ENCODE measurements around the gene SIX2. TPM values are rescaled to one million over a fixed set of nuclear protein-coding genes. Genes with fewer than 3 reads are reported as not detected.

The SIX2 gene
- total and polyA plus RNA-seq, 12 donors = 0.06 to 0.40 (median 0.14) TPM; not detected in 5

DNA sequence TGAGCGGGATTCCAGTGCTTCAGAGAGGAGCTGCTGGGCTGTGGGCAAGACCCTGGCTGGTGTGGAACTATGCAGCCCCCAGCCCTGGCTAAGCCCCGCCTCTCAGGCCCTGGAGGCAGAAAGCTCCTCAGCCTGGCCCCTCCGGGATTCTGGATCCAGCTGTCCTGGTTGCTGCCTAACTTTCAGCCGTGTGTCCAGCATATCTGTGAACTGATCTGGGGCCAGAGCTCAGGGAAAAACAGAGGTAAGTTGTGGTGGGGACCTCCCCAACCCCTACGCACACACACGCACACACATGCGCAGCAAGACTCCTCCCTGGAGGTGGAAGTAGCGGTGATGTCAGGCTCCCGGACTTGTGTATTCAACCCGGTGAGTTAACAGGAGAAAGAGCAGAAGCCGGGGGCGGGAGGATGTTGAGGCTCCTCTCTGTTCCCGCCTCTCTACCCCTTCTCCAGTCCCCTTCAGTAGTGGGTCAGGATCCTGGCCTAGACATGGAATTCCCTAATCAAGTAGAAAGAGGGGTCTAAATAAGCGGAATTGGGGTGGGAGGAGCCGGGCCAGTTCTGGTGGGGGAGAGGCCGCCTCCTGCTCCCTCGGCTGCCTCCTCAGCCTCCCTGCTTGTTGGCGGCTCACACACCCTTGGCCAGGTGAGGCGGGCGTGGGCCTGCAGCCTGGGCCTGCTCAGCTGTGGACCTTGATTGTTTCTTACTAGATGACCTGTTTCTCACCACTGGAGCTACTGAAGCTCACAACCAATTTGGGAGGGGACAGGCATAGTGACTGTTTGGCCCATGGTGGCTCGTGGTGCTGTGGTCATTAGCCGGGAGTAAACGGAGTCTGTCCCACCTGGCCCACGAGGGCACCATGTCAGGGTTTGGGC, 33.4 kb downstream of the SIX2 start:
- peaks cover 30% of the 10 kb centered on the region for H3K27me3 ChIP-seq
- no peaks in the 10 kb centered on the region for H3K36me3 ChIP-seq (replicated peaks in 1 of 2)
- intact Hi-C loops (cut with DNase I) = loop anchor here in 1 of 2 donors (5.0 kb wide), 1 partner anchor 521 kb away; no protein-coding TSS in a partner anchor
- no peaks in the 10 kb centered on the region for H3K9me3 ChIP-seq (replicated peaks in 1 of 3)
- DNase-seq = no peak
- no peak overlapping the region for H3K27ac ChIP-seq
- WGBS, 4 donors = 73 to 78% (median 74%) methylated on average over 18 to 24 of the region's 24 CpGs
- H3K4me3 ChIP-seq = no peak overlapping the region
- no peaks in the 10 kb centered on the region for H3K4me1 ChIP-seq (replicated peaks in 1 of 2)
- TF ChIP-seq POLR2A (IDR thresholded peaks at IDR 0.05) = no peak
- TF ChIP-seq, protein P1, sequence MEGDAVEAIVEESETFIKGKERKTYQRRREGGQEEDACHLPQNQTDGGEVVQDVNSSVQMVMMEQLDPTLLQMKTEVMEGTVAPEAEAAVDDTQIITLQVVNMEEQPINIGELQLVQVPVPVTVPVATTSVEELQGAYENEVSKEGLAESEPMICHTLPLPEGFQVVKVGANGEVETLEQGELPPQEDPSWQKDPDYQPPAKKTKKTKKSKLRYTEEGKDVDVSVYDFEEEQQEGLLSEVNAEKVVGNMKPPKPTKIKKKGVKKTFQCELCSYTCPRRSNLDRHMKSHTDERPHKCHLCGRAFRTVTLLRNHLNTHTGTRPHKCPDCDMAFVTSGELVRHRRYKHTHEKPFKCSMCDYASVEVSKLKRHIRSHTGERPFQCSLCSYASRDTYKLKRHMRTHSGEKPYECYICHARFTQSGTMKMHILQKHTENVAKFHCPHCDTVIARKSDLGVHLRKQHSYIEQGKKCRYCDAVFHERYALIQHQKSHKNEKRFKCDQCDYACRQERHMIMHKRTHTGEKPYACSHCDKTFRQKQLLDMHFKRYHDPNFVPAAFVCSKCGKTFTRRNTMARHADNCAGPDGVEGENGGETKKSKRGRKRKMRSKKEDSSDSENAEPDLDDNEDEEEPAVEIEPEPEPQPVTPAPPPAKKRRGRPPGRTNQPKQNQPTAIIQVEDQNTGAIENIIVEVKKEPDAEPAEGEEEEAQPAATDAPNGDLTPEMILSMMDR (IDR thresholded peaks at IDR 0.05) = no peak

DNA sequence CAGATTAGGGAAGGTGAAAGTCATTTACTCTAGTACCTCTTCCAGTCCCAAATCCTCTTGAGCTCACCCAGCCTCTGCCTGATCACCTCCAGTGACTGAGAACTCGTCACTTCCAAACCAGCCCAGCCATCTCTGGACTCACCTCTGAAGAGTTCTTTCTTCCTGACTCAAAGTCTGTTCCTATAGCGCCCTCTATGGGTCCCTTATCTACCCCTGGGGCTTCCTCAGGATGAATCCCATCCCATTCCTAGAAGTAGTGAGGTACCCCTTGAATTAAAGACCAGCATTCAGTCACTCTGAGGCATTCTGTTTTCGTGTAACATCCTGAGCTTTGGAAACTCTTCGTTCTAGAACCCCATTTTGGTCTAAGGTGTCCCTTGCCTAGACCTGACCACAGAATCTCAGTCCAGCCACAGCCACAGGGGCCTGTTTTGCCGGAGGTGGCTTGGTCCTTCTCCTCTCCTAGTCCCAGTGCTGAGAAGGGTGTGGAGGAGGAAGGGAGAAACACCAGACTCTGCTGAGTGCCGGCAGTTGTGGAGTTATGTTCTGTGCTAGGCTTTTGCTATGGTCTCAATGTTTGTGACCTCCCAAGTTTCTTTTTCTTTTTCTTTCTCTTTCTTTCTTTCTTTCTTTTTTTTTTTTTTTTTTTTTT, 35.1 kb downstream of the SIX2 start:
- no peaks in the 10 kb centered on the region for H3K9me3 ChIP-seq (replicated peaks in 1 of 3)
- 56 to 68% (median 65%) methylated on average over 5 to 6 of the region's 6 CpGs for WGBS, 4 donors

DNA sequence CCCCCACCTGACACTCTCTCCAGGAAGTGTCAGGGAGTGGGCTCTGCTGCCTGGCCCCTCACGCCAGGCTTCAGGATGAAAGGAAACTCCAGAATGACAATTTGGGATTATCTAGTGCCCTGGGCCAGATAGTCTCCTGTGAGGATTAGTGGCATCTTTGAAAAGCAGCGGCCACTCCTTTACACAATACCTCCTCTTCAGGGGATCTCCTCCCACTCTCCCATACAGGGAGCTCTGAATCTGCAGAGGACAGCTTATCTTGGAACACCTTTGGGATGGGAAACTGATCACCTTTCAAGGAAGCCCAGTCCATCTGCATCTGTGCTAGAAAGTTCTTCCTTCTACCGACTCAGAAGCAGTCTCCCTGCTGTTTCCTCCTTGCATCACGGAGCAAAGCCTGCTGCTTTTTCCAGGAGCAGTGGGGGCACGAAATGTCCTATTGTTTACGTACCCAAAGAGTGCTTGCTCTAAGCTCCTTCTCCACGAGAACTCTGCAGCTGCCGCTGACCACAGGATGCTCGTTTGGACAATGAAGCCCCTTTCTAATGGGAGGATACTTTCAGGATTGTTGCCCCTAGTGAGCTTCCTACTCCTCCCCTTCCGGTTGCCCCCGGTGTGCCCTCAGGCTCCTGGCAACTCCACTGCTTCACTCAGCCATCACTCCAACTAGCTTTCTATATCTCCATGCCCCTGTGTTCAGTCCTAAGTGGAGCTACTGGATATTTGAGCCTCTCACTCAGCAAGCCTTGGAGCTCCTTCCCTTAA, 36.3 kb downstream of the SIX2 start:
- no peaks in the 10 kb centered on the region for H3K9me3 ChIP-seq (replicated peaks in 1 of 3)
- H3K4me3 ChIP-seq = no peak overlapping the region
- H3K4me1 ChIP-seq (replicated peaks in 1 of 2) = no peaks in the 10 kb centered on the region
- TF ChIP-seq POLR2A (IDR thresholded peaks at IDR 0.05) = no peak
- TF ChIP-seq, protein P1 (IDR thresholded peaks at IDR 0.05) = no peak
- peaks cover 30% of the 10 kb centered on the region for H3K27me3 ChIP-seq
- H3K27ac ChIP-seq = no peak overlapping the region
- no peak for DNase-seq
- intact Hi-C loops (cut with DNase I) = no loop called here
- no peaks in the 10 kb centered on the region for H3K36me3 ChIP-seq (replicated peaks in 1 of 2)
- WGBS, 4 donors = 29 to 52% (median 41%) methylated on average over 11 of the region's 11 CpGs

More for the DNA sequence above, 35.1 kb downstream of the SIX2 start:
- no peak for TF ChIP-seq POLR2A (IDR thresholded peaks at IDR 0.05)
- TF ChIP-seq, protein P1 (IDR thresholded peaks at IDR 0.05) = peak in 3 of 6 experiments; percentile 8 to 47 (median 31)
- DNase-seq = peak in 2 of 7 donors; percentile 35 to 38
- Histone ChIP-seq H3K27me3 (peaks cover 30% of the 10 kb centered on the region), H3K36me3 (replicated peaks in 1 of 2) (no peaks in the 10 kb centered on the region), H3K4me1 (replicated peaks in 1 of 2) (no peaks in the 10 kb centered on the region), H3K4me3 (no peak overlapping the region), H3K27ac (no peak overlapping the region)
- intact Hi-C loops (cut with DNase I) = no loop called here
